GM20431 (cell line): ENCODE data around the gene ARMC5.

ENCODE experiments used
- in situ Hi-C: fragments of 300-500 bp; cut with MseI, MboI; formaldehyde crosslinking; loops from one replicate; pipeline ENCODE4 v1.15.0; 2020; ENCODE audit warnings: low sequenced_read_pairs; ENCODE audit not compliant: unreplicated experiment

Gene ARMC5

DNA sequence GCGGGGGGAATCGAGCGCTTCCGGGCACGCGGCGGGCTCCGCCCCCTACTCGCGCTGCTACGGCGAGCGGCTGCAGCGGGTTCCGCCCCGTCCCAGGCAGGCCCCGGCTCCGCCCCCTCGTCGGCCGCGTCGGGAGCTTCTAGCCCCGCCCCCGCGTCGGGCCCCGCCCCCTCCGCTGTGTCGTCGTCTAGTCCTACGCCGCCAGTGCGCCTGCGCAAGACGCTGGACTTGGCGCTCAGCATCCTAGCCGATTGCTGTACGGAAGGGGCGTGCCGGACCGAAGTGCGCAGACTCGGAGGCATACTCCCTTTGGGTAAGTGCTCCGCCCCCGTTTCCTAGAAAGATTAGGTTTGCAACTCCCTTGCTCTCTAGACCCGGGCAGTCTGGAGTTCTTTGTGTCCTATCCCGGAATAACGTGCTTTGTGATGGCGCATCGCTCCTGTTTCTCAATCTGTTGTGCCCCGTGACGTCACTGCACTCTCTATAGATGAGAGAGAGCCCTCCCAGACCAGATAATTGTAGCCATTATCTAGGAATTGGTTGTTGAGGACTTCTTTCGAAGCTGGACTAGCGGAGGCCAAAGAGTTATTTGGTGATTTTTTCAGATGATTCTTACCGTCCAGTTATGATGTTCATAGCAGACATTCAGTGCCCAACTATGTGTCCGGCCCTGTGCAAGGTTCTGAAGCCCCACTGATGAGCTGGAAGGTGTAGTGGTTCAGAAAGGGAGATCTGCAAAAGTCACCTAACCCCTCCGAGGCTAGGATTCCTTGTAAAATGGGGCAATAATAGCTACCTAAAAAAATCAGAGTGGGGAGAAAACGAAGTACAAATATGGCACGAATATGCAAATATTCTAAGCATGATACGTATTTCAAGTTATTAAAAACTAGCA is 633 bp downstream of the ARMC5 start:
- in situ Hi-C loops: no loop called here

DNA sequence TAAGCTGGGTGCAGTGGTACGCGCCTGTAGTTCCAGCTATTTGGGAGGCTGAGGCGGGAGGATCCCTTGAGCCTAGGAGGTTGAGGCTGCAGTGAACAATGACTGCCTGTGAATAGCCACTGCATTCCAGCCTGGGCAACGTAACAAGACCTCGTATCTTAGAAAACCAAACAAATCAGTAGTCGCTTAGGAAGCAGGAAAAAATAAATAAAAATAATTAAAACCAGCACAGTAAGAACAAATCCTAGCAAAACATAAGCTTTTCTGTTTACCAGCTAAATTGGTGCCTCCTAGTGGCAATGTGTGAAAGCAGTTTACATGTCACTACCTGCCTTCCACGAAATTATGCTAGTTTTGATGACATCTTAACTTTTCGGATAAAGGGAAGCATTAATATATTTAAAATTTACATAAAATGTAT is 1.3 kb downstream of the ARMC5 start:
- in situ Hi-C loops: no loop called here

DNA sequence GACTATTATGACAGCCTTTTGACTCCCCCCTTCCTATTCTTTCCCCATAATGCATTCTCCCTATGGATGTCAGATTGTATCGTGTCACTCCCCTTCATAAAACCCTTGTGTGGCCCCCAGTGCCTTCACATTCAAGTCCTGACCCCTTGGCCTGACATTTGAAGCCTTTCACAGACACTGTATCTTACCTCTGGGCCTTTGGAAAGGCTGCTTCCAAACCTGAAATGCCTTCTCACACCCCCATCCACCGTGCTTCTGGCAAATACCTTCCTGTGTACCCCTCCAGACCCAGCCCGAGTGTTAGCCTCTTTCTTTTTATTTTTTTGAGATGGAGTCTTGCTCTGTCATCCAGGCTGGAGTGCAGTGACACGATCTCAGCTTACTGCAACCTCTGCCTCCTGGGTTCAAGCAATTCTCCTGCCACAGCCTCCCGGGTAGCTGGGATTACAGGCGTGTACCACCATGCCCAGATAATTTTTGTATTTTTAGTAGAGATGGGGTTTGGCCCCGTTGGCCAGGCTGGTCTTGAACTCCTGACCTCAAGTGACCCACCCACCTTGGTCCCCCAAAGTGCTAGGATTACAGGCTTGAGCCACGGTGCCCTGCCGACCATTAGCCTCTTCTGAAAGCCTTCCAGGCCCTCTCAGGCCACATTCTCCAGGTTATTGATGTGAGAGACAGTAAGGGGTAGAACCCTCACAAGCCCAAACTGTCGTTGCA is 2.1 kb downstream of the ARMC5 start:
- in situ Hi-C loops: no loop called here

DNA sequence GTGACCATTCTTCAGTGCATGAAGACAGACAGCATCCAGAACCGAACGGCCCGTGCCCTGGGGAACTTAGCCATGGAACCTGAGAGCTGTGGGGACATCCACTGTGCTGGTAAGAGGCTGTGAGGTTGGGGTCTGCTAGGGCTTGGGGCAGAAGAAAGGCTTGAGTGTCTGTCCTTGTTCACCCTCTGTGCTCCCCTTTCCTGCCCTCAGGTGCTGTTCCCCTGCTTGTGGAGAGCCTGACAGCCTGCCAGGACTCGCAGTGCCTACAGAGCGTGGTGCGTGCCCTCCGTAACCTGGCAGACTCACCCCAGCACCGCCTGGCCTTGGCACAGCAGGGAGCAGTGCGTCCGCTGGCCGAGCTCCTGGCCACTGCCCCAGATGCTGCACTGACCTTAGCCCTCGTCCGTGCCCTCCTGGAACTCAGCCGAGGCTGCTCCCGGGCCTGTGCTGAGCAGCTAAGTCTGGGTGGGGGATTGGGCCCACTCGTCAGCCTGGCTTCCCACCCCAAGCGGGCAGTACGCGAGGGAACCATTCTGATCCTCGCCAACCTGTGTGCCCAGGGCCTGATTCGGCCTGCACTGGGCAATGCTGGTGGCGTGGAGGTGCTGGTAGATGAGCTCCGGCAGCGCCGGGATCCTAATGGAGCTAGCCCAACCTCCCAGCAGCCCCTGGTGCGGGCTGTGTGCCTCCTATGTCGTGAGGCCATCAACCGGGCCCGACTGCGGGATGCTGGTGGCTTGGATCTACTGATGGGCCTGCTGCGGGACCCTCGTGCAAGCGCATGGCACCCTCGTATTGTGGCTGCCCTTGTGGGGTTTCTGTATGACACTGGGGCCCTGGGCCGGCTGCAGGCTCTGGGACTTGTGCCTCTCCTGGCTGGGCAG is 2.9 kb downstream of the ARMC5 start:
- in situ Hi-C loops: no loop called here

DNA sequence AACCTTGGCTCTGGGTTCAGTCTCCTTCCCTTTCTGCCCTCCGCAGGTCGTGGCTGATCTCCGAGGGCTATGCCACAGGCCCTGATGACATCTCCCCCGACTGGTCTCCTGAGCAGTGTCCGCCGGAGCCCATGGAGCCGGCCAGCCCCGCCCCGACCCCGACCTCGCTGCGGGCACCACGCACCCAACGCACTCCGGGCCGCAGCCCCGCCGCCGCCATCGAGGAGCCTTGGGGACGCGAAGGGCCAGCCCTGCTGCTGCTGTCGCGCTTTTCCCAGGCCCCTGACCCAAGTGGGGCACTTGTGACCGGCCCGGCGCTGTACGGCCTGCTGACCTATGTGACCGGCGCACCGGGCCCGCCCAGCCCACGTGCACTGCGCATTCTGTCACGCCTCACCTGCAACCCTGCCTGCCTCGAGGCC is 5.1 kb downstream of the ARMC5 start:
- in situ Hi-C loops: no loop called here

DNA sequence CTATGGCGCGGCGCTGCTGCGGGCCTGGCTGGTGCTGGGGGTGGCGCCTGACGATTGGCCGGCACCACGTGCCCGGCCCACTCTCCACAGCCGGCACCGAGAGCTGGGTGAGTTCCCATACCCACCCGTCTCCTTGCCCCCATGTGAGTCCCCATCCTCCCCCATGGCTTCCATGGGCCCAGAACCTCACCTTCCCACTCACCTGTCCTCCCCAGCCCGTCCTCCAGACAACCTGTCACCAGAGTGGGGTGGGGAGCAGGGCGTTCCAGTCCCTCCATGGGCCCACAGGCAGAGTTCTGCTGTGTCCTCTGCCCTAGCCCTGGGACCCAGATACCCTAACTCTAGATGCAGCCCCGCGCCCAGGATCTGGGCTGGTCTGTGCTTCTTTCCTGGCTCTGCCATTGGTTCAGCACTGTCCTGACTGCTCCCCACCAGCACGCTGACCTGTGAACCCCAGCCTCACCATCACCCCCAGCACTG is 5.5 kb downstream of the ARMC5 start:
- in situ Hi-C loops: no loop called here

DNA sequence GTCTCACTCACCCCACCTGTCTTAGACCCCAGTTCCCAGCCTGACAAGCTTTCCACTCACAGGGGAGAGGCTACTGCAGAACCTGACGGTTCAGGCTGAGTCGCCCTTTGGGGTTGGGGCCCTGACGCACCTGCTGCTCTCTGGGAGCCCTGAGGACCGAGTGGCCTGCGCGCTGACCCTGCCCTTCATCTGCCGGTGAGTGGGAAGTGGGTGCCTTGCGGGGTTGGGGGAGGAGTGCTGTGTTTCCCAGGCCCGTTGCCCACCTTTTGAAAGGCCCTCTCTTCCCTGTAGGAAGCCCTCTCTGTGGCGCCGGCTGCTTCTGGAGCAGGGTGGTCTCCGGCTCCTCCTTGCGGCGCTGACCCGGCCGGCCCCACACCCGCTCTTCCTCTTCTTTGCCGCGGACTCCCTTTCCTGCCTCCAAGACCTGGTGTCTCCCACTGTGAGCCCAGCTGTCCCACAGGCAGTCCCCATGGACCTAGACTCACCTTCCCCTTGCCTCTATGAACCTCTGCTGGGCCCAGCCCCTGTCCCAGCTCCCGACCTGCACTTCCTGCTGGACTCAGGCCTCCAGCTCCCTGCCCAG is 6.6 kb downstream of the ARMC5 start:
- in situ Hi-C loops: no loop called here

DNA sequence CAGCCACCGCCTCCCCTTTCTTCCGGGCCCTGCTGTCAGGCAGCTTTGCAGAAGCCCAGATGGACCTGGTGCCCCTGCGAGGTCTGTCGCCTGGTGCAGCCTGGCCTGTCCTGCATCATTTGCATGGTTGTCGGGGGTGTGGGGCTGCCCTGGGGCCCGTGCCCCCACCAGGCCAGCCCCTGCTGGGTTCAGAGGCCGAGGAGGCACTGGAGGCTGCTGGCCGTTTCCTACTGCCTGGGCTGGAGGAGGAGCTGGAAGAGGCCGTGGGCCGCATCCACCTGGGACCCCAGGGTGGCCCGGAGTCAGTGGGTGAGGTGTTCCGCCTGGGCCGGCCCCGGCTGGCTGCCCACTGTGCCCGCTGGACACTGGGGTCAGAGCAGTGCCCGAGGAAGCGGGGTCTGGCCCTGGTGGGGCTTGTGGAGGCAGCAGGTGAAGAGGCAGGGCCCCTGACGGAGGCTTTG is 7.1 kb downstream of the ARMC5 start:
- in situ Hi-C loops: no loop called here

DNA sequence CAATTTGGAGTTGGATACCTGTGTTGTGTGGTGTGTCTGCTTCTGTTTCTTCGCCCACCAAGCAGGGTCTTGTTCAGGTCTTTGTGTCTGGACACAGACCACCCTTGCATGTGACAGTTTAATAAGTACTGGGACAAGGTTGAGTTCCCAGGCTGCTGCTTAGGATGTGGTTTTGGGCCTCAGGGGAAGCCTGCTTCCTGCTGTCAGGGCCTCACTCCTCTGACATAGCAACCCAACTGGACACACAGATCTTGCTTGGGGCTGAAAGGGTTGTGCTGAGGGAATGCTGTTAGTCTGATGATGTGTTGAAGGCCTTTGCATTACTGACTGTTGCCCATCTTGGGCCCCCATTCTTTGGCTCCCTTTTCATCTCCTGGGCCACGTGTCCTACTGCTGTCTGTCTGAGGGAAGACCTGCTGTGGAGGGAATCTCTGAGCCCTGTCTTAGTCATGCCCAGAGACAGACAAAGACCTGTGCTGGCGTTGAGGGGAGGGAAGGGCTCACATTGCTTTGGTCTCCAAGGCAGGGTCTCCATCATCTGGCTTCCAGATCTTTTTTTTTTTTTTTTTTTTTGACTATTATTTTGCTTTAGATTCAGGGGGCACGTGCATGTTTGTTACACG is 8.0 kb downstream of the ARMC5 start:
- in situ Hi-C loops: no loop called here

DNA sequence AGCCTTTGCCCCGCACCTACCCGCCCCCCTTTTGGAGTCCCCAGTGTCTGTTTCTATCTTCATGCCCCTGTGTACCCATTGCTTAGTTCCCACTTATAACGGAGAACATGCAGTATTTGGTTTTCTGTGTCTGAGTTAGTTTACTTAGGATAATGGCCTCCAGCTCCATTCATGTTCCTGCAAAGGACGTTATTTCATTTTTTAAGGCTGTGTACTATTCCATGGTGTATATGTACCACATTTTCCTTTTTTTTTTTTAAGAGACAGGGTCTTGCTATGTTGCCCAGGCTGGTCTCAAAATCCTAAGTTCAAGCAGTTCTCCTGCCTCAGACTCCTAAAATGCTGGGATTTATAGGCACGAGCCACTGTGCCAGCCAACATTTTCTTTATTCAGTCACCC is 8.6 kb downstream of the ARMC5 start:
- in situ Hi-C loops: no loop called here

DNA sequence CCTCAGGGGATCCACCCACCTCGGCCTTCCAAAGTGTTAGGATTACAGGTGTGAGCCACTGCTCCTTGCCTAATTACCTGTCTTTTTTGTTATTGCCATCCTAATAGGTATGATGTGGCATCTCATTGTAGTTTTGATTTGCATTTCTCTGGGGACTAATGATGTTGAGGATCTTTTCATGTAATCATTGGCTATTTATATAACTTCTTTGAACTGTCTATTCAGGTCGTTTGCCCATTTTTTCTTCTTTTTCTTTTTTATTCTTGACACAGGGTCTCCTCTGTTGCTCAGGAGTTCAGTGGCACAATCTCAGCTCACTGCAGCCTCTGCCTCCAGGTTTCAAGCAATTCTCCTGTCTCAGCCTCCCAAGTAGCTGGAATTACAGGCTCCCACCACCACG is 11.3 kb downstream of the ARMC5 start:
- in situ Hi-C loops: no loop called here

DNA sequence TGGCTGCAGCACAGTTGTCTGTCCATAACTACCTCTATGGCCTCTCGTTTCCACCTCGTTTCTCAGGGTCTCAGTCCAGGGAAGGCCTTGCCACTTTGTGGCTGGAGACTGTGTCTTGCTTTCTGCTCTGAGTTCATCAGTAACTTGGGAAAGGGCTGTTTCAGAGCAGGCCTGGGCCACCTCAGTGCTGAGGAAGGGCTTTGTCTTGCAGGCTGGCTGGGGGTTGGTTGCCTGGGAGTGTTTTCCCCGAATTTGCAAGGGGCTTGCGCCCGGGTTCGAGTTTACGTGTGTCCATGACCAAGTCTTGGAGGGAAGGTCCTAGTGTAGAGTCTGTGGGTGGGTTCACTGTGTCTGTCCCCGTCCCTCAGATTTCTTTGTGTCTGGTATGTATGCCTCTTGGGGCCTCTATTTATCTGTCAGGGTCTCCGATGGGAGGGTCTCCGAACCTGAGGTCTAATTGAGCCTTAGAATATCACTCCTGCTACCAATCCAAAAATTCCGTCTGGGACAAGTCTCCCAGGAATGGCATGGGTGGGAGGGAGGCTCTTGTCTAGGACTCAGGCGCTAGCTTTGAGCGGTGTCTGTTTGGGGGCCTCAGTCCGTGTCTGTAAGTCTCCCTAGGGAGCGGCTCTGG is 12.1 kb downstream of the ARMC5 start:
- in situ Hi-C loops: no loop called here

DNA sequence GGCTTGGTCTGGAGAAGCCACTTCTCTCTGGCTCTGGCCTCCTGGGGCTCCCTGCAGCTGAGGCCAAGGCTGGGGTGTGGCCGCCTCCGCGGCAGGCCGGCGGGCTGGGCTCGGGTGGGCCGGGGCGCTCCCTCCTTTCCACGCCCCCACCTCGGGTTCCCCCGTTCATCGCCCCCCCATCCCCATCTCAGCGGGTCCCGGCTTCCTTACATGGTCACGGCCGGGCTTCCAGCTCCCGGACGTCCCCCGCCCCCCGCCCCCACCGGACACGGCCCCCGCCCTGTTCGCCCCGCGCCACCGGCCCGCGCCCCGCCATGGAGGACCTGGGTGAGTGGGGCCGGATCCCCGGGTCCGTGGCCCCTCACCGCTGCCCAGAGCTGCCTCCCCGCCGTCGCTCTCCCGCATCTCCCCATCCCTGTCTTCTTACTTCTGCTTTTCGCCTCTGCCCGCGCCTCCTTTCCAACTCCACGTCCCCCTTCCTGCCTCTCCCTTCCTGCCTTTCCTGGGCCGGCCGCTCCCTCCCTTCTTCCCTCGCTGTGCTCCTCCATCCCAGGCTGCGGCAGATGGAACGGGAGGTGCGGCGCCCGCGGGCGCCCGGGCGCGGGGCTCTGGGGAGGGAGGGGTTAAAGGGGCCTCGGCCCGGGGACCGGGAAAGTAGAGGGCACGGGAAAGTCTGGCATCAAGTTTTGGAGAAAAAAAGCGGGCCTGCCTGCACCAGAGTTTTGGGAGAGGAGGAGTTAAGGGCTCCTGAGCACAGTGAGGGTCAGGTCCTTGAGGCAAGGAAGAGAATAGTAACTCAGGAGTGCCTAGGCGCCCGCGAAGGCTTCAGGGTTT is 12.8 kb downstream of the ARMC5 start, which contains the start of gene TGFB1I1:
Gene TGFB1I1, plus strand, starts transcription at position 278 of the 834 bp plus-strand sequence. Its CDS starts 37 bp downstream, at position 315.
- in situ Hi-C loops: no loop called here

DNA sequence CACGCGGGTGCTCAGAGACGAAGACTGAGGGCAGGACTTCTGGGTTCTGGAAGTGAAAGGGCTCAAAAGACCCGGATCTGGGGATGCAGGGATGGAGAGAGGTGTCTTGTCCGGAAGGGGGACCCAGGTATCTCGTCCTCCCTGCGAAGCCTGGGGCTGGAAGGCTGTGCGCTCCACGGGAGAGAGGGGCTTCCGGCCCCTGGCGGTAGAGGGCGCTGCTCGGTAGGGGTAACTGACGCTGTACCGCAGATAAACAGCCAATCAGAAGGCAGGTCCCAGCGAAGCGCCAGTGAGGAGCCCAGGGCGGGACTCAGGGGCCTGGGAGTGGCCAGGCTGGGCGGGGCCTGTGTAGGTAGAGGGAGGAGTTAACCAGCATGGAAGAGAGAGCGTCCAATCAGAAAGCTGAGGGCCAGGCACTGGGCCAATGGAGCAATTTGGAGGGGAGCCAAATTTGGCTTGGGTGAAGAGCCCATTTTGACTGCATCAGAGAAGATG is 13.5 kb downstream of the ARMC5 start:
- in situ Hi-C loops: no loop called here

DNA sequence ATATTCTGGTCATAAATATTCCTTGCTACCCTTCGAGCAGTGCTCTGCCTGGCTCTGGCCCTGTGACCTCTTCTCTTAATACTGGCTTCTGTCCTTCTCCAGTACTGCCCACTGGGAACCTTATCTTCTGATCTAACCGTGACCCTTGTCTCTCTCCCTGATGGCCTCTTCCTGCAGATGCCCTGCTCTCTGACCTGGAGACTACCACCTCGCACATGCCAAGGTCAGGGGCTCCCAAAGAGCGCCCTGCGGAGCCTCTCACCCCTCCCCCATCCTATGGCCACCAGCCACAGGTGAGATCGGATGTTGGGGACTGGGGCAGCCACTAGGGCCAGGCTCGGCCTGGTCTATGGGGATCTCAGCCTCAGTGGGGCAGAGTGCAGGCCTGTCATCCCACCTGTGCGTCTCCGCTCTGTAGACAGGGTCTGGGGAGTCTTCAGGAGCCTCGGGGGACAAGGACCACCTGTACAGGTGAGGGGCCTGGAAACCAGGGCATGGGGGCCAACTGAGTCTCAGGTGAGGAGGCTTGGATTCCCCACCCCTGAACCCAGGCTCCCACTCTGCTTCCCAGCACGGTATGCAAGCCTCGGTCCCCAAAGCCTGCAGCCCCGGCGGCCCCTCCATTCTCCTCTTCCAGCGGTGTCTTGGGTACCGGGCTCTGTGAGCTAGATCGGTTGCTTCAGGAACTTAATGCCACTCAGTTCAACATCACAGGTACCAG is 14.1 kb downstream of the ARMC5 start:
- in situ Hi-C loops: no loop called here

DNA sequence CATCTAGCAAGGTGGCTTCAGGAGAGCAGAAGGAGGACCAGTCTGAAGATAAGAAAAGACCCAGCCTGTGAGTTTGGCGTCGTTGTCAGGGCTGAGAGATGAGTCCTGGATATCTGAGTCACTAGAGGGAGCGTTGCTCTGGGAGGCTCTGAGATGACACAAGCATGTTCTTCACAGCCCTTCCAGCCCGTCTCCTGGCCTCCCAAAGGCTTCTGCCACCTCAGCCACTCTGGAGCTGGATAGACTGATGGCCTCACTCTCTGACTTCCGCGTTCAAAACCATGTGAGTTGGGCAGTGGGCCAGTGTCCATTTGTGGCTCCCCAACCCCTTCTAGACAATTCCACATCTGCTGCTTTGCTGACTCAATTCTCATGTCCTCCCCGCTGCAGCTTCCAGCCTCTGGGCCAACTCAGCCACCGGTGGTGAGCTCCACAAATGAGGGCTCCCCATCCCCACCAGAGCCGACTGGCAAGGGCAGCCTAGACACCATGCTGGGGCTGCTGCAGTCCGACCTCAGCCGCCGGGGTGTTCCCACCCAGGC is 14.9 kb downstream of the ARMC5 start:
- in situ Hi-C loops: no loop called here
